ENCODE measurements around the gene SLC35G6.

The SLC35G6 gene

GRCh38 chr17:7443499-7444485 lies 37.5 kb upstream of the SLC35G6 start:
- H3K36me3 ChIP-seq (ENCODE audit: insufficient read depth, low read length): no peaks in the 10 kb centered on the region
- H4K20me1 ChIP-seq (ENCODE audit: insufficient read depth, low read length): no peaks in the 10 kb centered on the region
- TF ChIP-seq CTCF (IDR thresholded peaks at IDR 0.05; ENCODE audit: borderline replicate concordance, extremely low read depth, low read length, poor library complexity, severe bottlenecking) (no peak), EZH2 (IDR thresholded peaks at IDR 0.05; ENCODE audit: borderline replicate concordance, low read depth, low read length, severe bottlenecking) (no peak)
- peaks cover 2% of the 10 kb centered on the region for H3K27me3 ChIP-seq (ENCODE audit: insufficient read depth, low read length, poor library complexity)
- peaks cover 12% of the 10 kb centered on the region for H3K4me1 ChIP-seq (ENCODE audit: insufficient read depth, low read length)
- H3K9ac ChIP-seq (ENCODE audit: low read depth, low read length): no peak overlapping the region
- no peak overlapping the region for H3K27ac ChIP-seq (ENCODE audit: low read length)
- 0 out of 2 replicates have a peak overlapping the region, but pooled peaks have one; percentile 52 for H3K4me2 ChIP-seq (ENCODE audit: insufficient read depth, low read length)
- no peak overlapping the region for H3K4me3 ChIP-seq (ENCODE audit: low read depth in 1 of 2, low read length in 2 of 2)
- DNase-seq: no peak
- ATAC-seq (ENCODE audit: insufficient read depth, low read depth): no peak
- H3K79me2 ChIP-seq (ENCODE audit: insufficient read depth, low read length): no peaks in the 10 kb centered on the region
- H2AFZ ChIP-seq (ENCODE audit: low read depth, low read length): no peak overlapping the region
- no peaks in the 10 kb centered on the region for H3K9me3 ChIP-seq (ENCODE audit: insufficient read depth, low read length, severe bottlenecking)

- Histone ChIP-seq H3K4me3 (ENCODE audit: low read depth in 1 of 2, low read length in 2 of 2) (peak within 1 kb of the TSS in 1 of 2 experiments; percentile 40; a peak in 2 of 4 replicates), H3K9ac (ENCODE audit: low read depth, low read length) (peak within 1 kb of the TSS; percentile 37; the same call in 1 of the 2 replicates), H4K20me1 (ENCODE audit: insufficient read depth, low read length) (no peaks in the 10 kb centered on the region)
Measured at GRCh38 chr17:7444682-7445618, 36.3 kb upstream of the SLC35G6 start, which contains the start of gene CHRNB1. TSS of gene CHRNB1 (plus strand) at chr17:7445061. CDS start at chr17:7445128, 67 bp downstream.

GRCh38 chr17:7445619-7445968 lies 35.7 kb upstream of the SLC35G6 start:
- H3K79me2 ChIP-seq (ENCODE audit: insufficient read depth, low read length): no peaks in the 10 kb centered on the region
- DNase-seq (no peak), ATAC-seq (ENCODE audit: insufficient read depth, low read depth) (peak; percentile 29; the same call in 1 of the 3 replicates)
- no peak overlapping the region for H3K9ac ChIP-seq (ENCODE audit: low read depth, low read length)
- H3K27me3 ChIP-seq (ENCODE audit: insufficient read depth, low read length, poor library complexity): peaks cover 2% of the 10 kb centered on the region
- TF ChIP-seq EZH2 (IDR thresholded peaks at IDR 0.05; ENCODE audit: borderline replicate concordance, low read depth, low read length, severe bottlenecking): no peak
- no peak for TF ChIP-seq CTCF (IDR thresholded peaks at IDR 0.05; ENCODE audit: borderline replicate concordance, extremely low read depth, low read length, poor library complexity, severe bottlenecking)
- H3K4me3 ChIP-seq (ENCODE audit: low read depth in 1 of 2, low read length in 2 of 2): no peak overlapping the region
- H3K36me3 ChIP-seq (ENCODE audit: insufficient read depth, low read length): no peaks in the 10 kb centered on the region
- no peaks in the 10 kb centered on the region for H3K9me3 ChIP-seq (ENCODE audit: insufficient read depth, low read length, severe bottlenecking)
- peaks cover 12% of the 10 kb centered on the region for H3K4me1 ChIP-seq (ENCODE audit: insufficient read depth, low read length)
- peak overlapping the region; percentile 52; the same call in 1 of the 2 replicates for H3K4me2 ChIP-seq (ENCODE audit: insufficient read depth, low read length)
- no peak overlapping the region; the same call in 1 of the 2 replicates for H2AFZ ChIP-seq (ENCODE audit: low read depth, low read length)
- H3K27ac ChIP-seq (ENCODE audit: low read length): no peak overlapping the region
- H4K20me1 ChIP-seq (ENCODE audit: insufficient read depth, low read length): no peaks in the 10 kb centered on the region

More at GRCh38 chr17:7444682-7445618, 36.3 kb upstream of the SLC35G6 start, which contains the start of gene CHRNB1:
- no peaks in the 10 kb centered on the region for H3K79me2 ChIP-seq (ENCODE audit: insufficient read depth, low read length)
- DNase-seq: peak; percentile 39
- no peak within 1 kb of the TSS for H3K27ac ChIP-seq (ENCODE audit: low read length)
- peaks cover 2% of the 10 kb centered on the region for H3K27me3 ChIP-seq (ENCODE audit: insufficient read depth, low read length, poor library complexity)
- TF ChIP-seq EZH2 (IDR thresholded peaks at IDR 0.05; ENCODE audit: borderline replicate concordance, low read depth, low read length, severe bottlenecking): no peak
- TF ChIP-seq CTCF (IDR thresholded peaks at IDR 0.05; ENCODE audit: borderline replicate concordance, extremely low read depth, low read length, poor library complexity, severe bottlenecking): no peak
- peak within 1 kb of the TSS; percentile 39; the same call in 1 of the 2 replicates for H2AFZ ChIP-seq (ENCODE audit: low read depth, low read length)
- H3K4me2 ChIP-seq (ENCODE audit: insufficient read depth, low read length): peak within 1 kb of the TSS; percentile 52
- ATAC-seq (ENCODE audit: insufficient read depth, low read depth): peak; percentile 60
- H3K4me1 ChIP-seq (ENCODE audit: insufficient read depth, low read length): peaks cover 12% of the 10 kb centered on the region
- no peaks in the 10 kb centered on the region for H3K36me3 ChIP-seq (ENCODE audit: insufficient read depth, low read length)
- H3K9me3 ChIP-seq (ENCODE audit: insufficient read depth, low read length, severe bottlenecking): no peaks in the 10 kb centered on the region
